Neural progenitor cell (in vitro differentiated cells): ENCODE measurements around the gene IGFLR1. TPM values are rescaled to one million over a fixed set of nuclear protein-coding genes. Genes with fewer than 3 reads are reported as not detected.

Experiments
- DNase-seq: peaks from one replicate; pipeline ENCODE4 v3.0.0-alpha.2; 2016; ENCODE audit warnings: low spot score
- H2AFZ ChIP-seq: fragments of 200-600 bp; sonication (generic); replicated peaks from 2 replicates; pipeline ENCODE4 v1.6.1; 2016; ENCODE audit warnings: antibody characterized with exemption
- H3F3A ChIP-seq: fragments of 200-600 bp; sonication (generic); 2 replicates; pipeline ENCODE4 v1.6.1; 2016; ENCODE audit warnings: antibody characterized with exemption, low read depth
- H3K27ac ChIP-seq: fragments of 200-600 bp; sonication (generic); 2 replicates; pipeline ENCODE4 v1.5.1; 2016; ENCODE audit warnings: mild to moderate bottlenecking
- H3K27me3 ChIP-seq: fragments of 200-600 bp; sonication (generic); 2 replicates; pipeline ENCODE4 v1.6.1; 2016; ENCODE audit warnings: mild to moderate bottlenecking, moderate library complexity
- H3K36me3 ChIP-seq: fragments of 200-600 bp; sonication (generic); 2 replicates; pipeline ENCODE4 v1.5.1; 2016
- H3K4me1 ChIP-seq: fragments of 200-600 bp; sonication (generic); 2 replicates; pipeline ENCODE4 v1.6.1; 2016; ENCODE audit warnings: mixed run types
- H3K4me2 ChIP-seq: fragments of 200-600 bp; sonication (generic); 2 replicates; pipeline ENCODE4 v1.6.1; 2016
- H3K4me3 ChIP-seq: fragments of 200-600 bp; sonication (generic); 2 replicates; pipeline ENCODE4 v1.5.1; 2016
- H3K79me2 ChIP-seq: fragments of 200-600 bp; sonication (generic); 2 replicates; pipeline ENCODE4 v1.6.1; 2016; ENCODE audit warnings: low read depth
- H3K9ac ChIP-seq: fragments of 200-600 bp; sonication (generic); 2 replicates; pipeline ENCODE4 v1.6.1; 2016
- H3K9me3 ChIP-seq: fragments of 200-600 bp; sonication (generic); 2 replicates; pipeline ENCODE4 v1.5.1; 2016; ENCODE audit warnings: low read depth
- H4K20me1 ChIP-seq: fragments of 200-600 bp; sonication (generic); 2 replicates; pipeline ENCODE4 v1.6.1; 2016; ENCODE audit warnings: low read depth
- H3K27ac Mint-ChIP-seq: 3 replicates; pipeline ENCODE4 v1.8.0; 2021; ENCODE audit warnings: mixed read lengths
- H3K27me3 Mint-ChIP-seq: 2 replicates; pipeline ENCODE4 v1.8.0; 2022; ENCODE audit warnings: low read depth, mild to moderate bottlenecking, inconsistent platforms, moderate library complexity, mixed read lengths; ENCODE audit not compliant: insufficient read depth
- H3K36me3 Mint-ChIP-seq: 3 replicates; pipeline ENCODE4 v1.8.0; 2021; ENCODE audit warnings: mixed read lengths
- H3K4me1 Mint-ChIP-seq: 3 replicates; pipeline ENCODE4 v1.8.0; 2021; ENCODE audit warnings: mixed read lengths
- H3K4me3 Mint-ChIP-seq: 3 replicates; pipeline ENCODE4 v1.8.0; 2021; ENCODE audit warnings: mild to moderate bottlenecking, moderate library complexity, mixed read lengths
- H3K9me3 Mint-ChIP-seq: 3 replicates; pipeline ENCODE4 v1.8.0; 2020; ENCODE audit warnings: mixed read lengths
- EZH2 ChIP-seq: fragments of 200-600 bp; sonication (generic); IDR thresholded peaks from 2 replicates; pipeline ENCODE4 v1.6.1; 2017; ENCODE audit warnings: antibody characterized with exemption, mild to moderate bottlenecking, moderate library complexity
- EZH2phosphoT487 ChIP-seq: fragments of 200-600 bp; sonication (generic); IDR thresholded peaks from 2 replicates; pipeline ENCODE4 v1.6.1; 2017; ENCODE audit warnings: antibody characterized with exemption
- total RNA-seq: library from RNA; depleted of rRNA; stranded (reverse); fragments of >200 nt; gene quantifications from 2 replicates; pipeline ENCODE4 v1.2.3, GENCODE V29; 2015; ENCODE audit warnings: low replicate concordance
- TF ChIP-seq, protein P1 (sequence below): fragments of 200-600 bp; sonication (generic); IDR thresholded peaks from 2 replicates; pipeline ENCODE4 v1.5.1; 2017; ENCODE audit warnings: antibody characterized with exemption, mild to moderate bottlenecking

Gene IGFLR1
- total RNA-seq, 1 donor from 2014 or later = 5.0 TPM

DNA sequence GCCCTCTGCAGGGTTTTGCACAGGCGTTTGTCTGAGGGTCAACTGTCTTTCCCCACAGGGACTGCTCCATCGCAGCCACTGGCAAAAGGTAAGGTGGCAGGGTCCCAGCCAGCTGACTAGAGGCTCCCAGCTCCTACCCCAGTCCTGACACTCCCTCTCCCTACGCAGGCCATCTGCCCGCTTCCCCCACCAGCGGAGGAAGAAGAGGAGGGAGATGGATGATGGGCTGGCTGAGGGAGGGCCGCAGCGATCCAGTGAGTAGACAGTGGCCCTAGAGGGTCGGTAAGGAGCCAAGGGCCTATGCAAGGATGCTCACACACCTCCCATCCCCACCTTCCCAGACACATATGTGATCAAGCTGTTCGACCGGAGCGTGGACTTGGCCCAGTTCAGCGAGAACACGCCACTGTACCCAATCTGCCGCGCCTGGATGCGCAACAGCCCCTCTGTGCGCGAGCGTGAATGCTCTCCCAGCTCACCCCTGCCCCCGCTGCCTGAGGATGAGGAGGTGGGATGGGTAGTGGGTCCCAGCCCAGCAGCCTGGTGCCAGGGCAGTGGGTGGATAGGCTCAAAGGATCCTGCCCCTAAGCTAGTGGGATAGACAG lies 10.6 kb upstream of the IGFLR1 start:
- peaks cover 15% of the 10 kb centered on the region for H3F3A ChIP-seq
- H2AFZ ChIP-seq = no peak overlapping the region
- peaks cover 20% of the 10 kb centered on the region for H3K4me1 Mint-ChIP-seq
- no peaks in the 10 kb centered on the region for H3K9me3 ChIP-seq
- no peak overlapping the region for H3K9ac ChIP-seq
- H3K4me3 ChIP-seq = no peak overlapping the region
- peaks cover 6% of the 10 kb centered on the region for H3K4me1 ChIP-seq
- H3K27ac Mint-ChIP-seq = no peak overlapping the region
- no peak overlapping the region for H3K27ac ChIP-seq
- peaks cover 5% of the 10 kb centered on the region for H3K36me3 Mint-ChIP-seq
- DNase-seq = no peak
- no peak overlapping the region for H3K4me3 Mint-ChIP-seq
- no peaks in the 10 kb centered on the region for H3K36me3 ChIP-seq
- no peak overlapping the region for H3K4me2 ChIP-seq
- no peaks in the 10 kb centered on the region for H3K9me3 Mint-ChIP-seq
- peaks cover 4% of the 10 kb centered on the region for H3K79me2 ChIP-seq
- peaks cover 27% of the 10 kb centered on the region for H3K27me3 ChIP-seq
- no peaks in the 10 kb centered on the region for H4K20me1 ChIP-seq
- TF ChIP-seq, protein P1, sequence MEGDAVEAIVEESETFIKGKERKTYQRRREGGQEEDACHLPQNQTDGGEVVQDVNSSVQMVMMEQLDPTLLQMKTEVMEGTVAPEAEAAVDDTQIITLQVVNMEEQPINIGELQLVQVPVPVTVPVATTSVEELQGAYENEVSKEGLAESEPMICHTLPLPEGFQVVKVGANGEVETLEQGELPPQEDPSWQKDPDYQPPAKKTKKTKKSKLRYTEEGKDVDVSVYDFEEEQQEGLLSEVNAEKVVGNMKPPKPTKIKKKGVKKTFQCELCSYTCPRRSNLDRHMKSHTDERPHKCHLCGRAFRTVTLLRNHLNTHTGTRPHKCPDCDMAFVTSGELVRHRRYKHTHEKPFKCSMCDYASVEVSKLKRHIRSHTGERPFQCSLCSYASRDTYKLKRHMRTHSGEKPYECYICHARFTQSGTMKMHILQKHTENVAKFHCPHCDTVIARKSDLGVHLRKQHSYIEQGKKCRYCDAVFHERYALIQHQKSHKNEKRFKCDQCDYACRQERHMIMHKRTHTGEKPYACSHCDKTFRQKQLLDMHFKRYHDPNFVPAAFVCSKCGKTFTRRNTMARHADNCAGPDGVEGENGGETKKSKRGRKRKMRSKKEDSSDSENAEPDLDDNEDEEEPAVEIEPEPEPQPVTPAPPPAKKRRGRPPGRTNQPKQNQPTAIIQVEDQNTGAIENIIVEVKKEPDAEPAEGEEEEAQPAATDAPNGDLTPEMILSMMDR = no peak
- TF ChIP-seq EZH2 (no peak), EZH2phosphoT487 (no peak)
- H3K27me3 Mint-ChIP-seq = peaks cover 5% of the 10 kb centered on the region

DNA sequence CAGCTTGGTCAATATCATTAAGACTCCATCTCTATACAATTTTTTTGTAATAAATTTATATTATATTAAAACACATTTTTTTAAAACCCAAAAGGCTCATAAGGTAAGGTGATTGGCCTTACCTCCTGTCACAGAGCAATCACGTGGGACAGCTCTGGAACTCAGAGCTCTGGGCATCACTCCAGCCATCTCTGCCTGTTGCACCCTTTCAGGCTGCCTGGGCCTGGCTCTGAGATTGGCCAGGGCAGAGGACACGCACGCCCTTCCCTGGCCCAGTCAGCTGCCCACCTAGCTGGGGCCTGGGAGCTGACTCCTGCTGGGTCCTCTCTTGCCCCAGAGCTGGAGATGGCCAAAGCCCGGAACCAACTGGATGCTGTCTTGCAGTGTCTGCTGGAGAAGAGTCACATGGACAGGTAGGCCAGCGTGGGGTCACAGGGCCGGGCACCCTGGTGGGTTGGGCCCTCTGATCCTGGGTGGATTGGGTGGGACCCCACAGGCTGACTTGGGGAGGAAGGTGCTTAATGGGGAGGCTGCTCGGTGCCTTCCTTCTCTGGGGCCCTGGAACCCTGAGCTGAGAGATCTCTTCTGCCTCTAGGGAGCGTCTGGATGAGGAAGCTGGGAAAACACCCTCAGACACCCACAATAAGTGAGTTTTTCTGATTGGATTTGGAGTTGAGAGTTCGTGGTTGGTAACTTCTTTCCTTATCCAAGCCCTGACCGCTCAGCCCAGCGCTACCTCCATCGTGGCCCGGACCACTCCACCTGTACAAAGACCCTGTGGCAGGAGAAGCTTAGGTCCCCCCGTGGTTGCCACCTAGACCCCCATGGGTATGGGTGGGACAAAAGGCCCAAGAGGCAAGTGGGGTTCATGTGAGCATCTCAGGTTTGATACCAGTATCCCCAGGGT lies 9.8 kb upstream of the IGFLR1 start:
- Histone ChIP-seq H2AFZ (no peak overlapping the region), H3K27me3 (peaks cover 27% of the 10 kb centered on the region), H3K79me2 (peaks cover 4% of the 10 kb centered on the region), H4K20me1 (no peaks in the 10 kb centered on the region), H3K4me3 (no peak overlapping the region), H3K9me3 (no peaks in the 10 kb centered on the region), H3K9ac (no peak overlapping the region), H3K4me2 (no peak overlapping the region), H3F3A (peaks cover 13% of the 10 kb centered on the region), H3K27ac (no peak overlapping the region), H3K36me3 (no peaks in the 10 kb centered on the region), H3K4me1 (peaks cover 6% of the 10 kb centered on the region)
- DNase-seq = no peak
- peaks cover 21% of the 10 kb centered on the region for H3K4me1 Mint-ChIP-seq
- H3K4me3 Mint-ChIP-seq = no peak overlapping the region
- no peaks in the 10 kb centered on the region for H3K9me3 Mint-ChIP-seq
- TF ChIP-seq EZH2phosphoT487 = no peak
- no peak for TF ChIP-seq EZH2
- TF ChIP-seq, protein P1 = no peak
- H3K27me3 Mint-ChIP-seq = peaks cover 4% of the 10 kb centered on the region
- H3K36me3 Mint-ChIP-seq = peaks cover 6% of the 10 kb centered on the region
- H3K27ac Mint-ChIP-seq = no peak overlapping the region

DNA sequence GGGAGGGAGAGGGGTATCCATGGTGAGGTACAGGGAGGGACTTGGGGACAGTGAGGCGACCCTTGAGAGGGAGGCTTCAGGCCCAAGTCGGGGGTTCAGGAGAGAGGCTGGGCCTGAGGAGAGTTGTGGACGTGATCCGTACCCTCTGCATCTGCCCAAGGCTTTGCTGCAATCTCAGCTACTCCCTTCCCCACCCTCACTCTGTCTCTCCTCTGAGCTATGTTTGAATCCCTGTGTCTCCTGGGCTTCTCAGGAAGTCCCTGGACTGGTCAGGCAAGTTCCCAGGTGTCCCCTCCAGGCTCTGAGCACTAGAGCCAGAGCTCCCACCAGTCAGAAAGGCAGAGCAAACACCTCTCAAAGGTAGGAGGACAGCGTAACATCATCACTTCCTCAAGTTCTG lies 7.9 kb upstream of the IGFLR1 start:
- Histone ChIP-seq H3K27ac (no peak overlapping the region), H4K20me1 (no peaks in the 10 kb centered on the region), H3K79me2 (peaks cover 13% of the 10 kb centered on the region), H3F3A (peaks cover 6% of the 10 kb centered on the region), H3K9me3 (no peaks in the 10 kb centered on the region), H3K9ac (no peak overlapping the region), H3K27me3 (peaks cover 8% of the 10 kb centered on the region), H3K4me1 (peaks cover under 1% of the 10 kb centered on the region), H3K4me3 (no peak overlapping the region), H3K36me3 (no peaks in the 10 kb centered on the region), H2AFZ (no peak overlapping the region), H3K4me2 (no peak overlapping the region)
- Mint-ChIP-seq H3K27ac (no peak overlapping the region), H3K4me3 (peak overlapping the region; percentile 71), H3K27me3 (peaks cover 3% of the 10 kb centered on the region), H3K4me1 (peaks cover 26% of the 10 kb centered on the region), H3K36me3 (peaks cover 5% of the 10 kb centered on the region), H3K9me3 (no peaks in the 10 kb centered on the region)
- DNase-seq = no peak
- TF ChIP-seq EZH2phosphoT487 (no peak), EZH2 (no peak)
- TF ChIP-seq, protein P1 = no peak
